Liver (tissue), 3 donors: ENCODE measurements around the gene TUBB1.

Experiments
- FOXA1 ChIP-seq: IDR thresholded peaks from 2 replicates; pipeline ENCODE4 v1.6.1; 2016; ENCODE audit warnings: antibody characterized with exemption
- GABPA ChIP-seq, 2 donors: IDR thresholded peaks in 1 of 2; conservative IDR thresholded peaks in 1 of 2; 2 replicates each; pipeline ENCODE4 v1.6.1; 2016; ENCODE audit warnings: antibody characterized with exemption in 2 of 2, mild to moderate bottlenecking in 1 of 2, moderate library complexity in 1 of 2
- HNF4G ChIP-seq: IDR thresholded peaks from 2 replicates; pipeline ENCODE4 v1.6.1; 2016; ENCODE audit warnings: antibody characterized with exemption
- JUND ChIP-seq, 2 donors: IDR thresholded peaks; 2 replicates each; pipeline ENCODE4 v1.6.1; 2016; ENCODE audit warnings: antibody characterized with exemption in 2 of 2
- RAD21 ChIP-seq, 2 donors: IDR thresholded peaks; 2 replicates each; pipeline ENCODE4 v1.6.1; 2016; ENCODE audit warnings: antibody characterized with exemption in 2 of 2, mild to moderate bottlenecking in 2 of 2
- RXRA ChIP-seq, 2 donors: IDR thresholded peaks; 2 replicates each; pipeline ENCODE4 v1.6.1; 2017 to 2018; ENCODE audit warnings: antibody characterized with exemption in 2 of 2, mild to moderate bottlenecking in 1 of 2
- SP1 ChIP-seq: IDR thresholded peaks from 2 replicates; pipeline ENCODE4 v1.6.1; 2018; ENCODE audit warnings: antibody characterized with exemption, mild to moderate bottlenecking
- TAF1 ChIP-seq: conservative IDR thresholded peaks from 2 replicates; pipeline ENCODE4 v1.6.1; 2016; ENCODE audit warnings: antibody characterized with exemption, mild to moderate bottlenecking
- YY1 ChIP-seq: IDR thresholded peaks from 2 replicates; pipeline ENCODE4 v1.6.1; 2016; ENCODE audit warnings: antibody characterized with exemption, mild to moderate bottlenecking
- TF ChIP-seq, protein P1 (sequence below): fragments of 150-350 bp; IDR thresholded peaks from 2 replicates; pipeline ENCODE4 v1.5.1; 2017; ENCODE audit warnings: improper control_type of control experiment, low read depth, low read length; ENCODE audit not compliant: missing input control
- TF ChIP-seq, protein P2 (sequence below): IDR thresholded peaks from 2 replicates; pipeline ENCODE4 v1.6.1; 2016; ENCODE audit warnings: antibody characterized with exemption
- TF ChIP-seq, protein P3 (sequence below): IDR thresholded peaks from 2 replicates; pipeline ENCODE4 v1.6.1; 2016; ENCODE audit warnings: antibody characterized with exemption
- TF ChIP-seq, protein P4 (sequence below): IDR thresholded peaks from 2 replicates; pipeline ENCODE4 v1.6.1; 2016; ENCODE audit warnings: antibody characterized with exemption, mild to moderate bottlenecking
- donor health status: healthy.
- donor health status: healthy.

DNA sequence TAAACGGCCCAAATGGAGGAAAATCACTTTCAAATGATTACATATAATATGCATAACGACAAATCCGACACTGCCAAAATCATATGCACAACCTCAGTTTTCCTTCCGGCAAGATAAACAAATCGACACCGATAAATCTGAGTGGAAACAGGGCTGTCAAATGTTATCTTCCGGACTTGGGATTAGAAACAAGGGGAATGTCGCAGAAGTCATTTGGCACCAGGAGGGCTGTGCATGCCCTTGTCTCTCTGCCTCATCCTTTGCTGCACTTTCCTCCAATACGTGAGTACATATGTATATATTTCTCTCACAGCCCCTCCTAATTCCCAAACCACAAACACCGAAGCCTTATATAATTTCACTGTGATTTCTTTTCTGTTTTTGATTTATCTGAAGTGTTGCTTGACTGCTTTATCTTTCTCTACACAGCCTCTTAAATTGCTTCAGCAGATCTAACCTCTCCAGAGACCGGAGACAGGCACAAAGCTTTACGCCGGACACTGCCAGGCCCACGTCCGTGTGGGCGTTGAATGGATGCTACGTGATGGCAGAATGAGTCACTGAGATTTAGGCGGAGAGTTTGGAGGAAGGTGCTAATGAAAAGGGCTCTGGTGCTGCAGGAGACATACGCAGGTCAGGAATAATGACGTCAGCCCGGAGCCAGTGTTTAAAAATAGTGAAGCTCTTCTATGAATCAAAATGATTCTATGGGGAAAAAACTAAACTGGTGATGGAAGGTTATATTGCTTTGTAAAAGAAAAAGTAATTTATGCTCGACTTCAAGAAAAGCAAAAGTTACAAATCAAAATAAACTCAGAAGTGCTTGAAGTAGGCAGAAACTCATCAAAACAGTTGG, 44.4 kb downstream of the TUBB1 start:
- TF ChIP-seq, protein P1, sequence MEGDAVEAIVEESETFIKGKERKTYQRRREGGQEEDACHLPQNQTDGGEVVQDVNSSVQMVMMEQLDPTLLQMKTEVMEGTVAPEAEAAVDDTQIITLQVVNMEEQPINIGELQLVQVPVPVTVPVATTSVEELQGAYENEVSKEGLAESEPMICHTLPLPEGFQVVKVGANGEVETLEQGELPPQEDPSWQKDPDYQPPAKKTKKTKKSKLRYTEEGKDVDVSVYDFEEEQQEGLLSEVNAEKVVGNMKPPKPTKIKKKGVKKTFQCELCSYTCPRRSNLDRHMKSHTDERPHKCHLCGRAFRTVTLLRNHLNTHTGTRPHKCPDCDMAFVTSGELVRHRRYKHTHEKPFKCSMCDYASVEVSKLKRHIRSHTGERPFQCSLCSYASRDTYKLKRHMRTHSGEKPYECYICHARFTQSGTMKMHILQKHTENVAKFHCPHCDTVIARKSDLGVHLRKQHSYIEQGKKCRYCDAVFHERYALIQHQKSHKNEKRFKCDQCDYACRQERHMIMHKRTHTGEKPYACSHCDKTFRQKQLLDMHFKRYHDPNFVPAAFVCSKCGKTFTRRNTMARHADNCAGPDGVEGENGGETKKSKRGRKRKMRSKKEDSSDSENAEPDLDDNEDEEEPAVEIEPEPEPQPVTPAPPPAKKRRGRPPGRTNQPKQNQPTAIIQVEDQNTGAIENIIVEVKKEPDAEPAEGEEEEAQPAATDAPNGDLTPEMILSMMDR, result no peak
- TF ChIP-seq SP1 (no peak), RAD21 (IDR thresholded peaks at IDR 0.05) (no peak), JUND (IDR thresholded peaks at IDR 0.05) (no peak), TAF1 (no peak), GABPA (IDR thresholded peaks at IDR 0.05 in 1 of 2, conservative IDR thresholded peaks at IDR 0.05 in 1 of 2) (no peak), RXRA (IDR thresholded peaks at IDR 0.05) (no peak), FOXA1 (no peak), YY1 (no peak), HNF4G (no peak)
- TF ChIP-seq, protein P2, sequence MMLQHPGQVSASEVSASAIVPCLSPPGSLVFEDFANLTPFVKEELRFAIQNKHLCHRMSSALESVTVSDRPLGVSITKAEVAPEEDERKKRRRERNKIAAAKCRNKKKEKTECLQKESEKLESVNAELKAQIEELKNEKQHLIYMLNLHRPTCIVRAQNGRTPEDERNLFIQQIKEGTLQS, result no peak
- TF ChIP-seq, protein P3, sequence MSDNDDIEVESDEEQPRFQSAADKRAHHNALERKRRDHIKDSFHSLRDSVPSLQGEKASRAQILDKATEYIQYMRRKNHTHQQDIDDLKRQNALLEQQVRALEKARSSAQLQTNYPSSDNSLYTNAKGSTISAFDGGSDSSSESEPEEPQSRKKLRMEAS, result no peak
- TF ChIP-seq, protein P4, sequence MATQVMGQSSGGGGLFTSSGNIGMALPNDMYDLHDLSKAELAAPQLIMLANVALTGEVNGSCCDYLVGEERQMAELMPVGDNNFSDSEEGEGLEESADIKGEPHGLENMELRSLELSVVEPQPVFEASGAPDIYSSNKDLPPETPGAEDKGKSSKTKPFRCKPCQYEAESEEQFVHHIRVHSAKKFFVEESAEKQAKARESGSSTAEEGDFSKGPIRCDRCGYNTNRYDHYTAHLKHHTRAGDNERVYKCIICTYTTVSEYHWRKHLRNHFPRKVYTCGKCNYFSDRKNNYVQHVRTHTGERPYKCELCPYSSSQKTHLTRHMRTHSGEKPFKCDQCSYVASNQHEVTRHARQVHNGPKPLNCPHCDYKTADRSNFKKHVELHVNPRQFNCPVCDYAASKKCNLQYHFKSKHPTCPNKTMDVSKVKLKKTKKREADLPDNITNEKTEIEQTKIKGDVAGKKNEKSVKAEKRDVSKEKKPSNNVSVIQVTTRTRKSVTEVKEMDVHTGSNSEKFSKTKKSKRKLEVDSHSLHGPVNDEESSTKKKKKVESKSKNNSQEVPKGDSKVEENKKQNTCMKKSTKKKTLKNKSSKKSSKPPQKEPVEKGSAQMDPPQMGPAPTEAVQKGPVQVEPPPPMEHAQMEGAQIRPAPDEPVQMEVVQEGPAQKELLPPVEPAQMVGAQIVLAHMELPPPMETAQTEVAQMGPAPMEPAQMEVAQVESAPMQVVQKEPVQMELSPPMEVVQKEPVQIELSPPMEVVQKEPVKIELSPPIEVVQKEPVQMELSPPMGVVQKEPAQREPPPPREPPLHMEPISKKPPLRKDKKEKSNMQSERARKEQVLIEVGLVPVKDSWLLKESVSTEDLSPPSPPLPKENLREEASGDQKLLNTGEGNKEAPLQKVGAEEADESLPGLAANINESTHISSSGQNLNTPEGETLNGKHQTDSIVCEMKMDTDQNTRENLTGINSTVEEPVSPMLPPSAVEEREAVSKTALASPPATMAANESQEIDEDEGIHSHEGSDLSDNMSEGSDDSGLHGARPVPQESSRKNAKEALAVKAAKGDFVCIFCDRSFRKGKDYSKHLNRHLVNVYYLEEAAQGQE, result no peak
